Parathyroid adenoma (tissue), 2 donors: ENCODE measurements around the gene HSF5.

Experiments used
- H2AFZ ChIP-seq: fragments of 300-600 bp; sonication (generic); one replicate; pipeline ENCODE4 v1.7.0; 2017; ENCODE audit warnings: antibody characterized with exemption, mild to moderate bottlenecking
- H3K27ac ChIP-seq: fragments of 300-600 bp; sonication (generic); one replicate; pipeline ENCODE4 v1.7.0; 2017
- H3K27me3 ChIP-seq: fragments of 300-600 bp; sonication (generic); one replicate; pipeline ENCODE4 v1.7.0; 2017; ENCODE audit warnings: low read length; ENCODE audit not compliant: control insufficient read depth, insufficient read depth
- H3K36me3 ChIP-seq: fragments of 300-600 bp; sonication (generic); one replicate; pipeline ENCODE4 v1.7.0; 2017; ENCODE audit warnings: low read length; ENCODE audit not compliant: control insufficient read depth, insufficient read depth
- H3K4me1 ChIP-seq: fragments of 300-600 bp; sonication (generic); one replicate; pipeline ENCODE4 v1.7.0; 2017; ENCODE audit warnings: control low read depth
- H3K4me2 ChIP-seq: fragments of 300-600 bp; sonication (generic); one replicate; pipeline ENCODE4 v1.7.0; 2017; ENCODE audit warnings: low read length
- H3K4me3 ChIP-seq: fragments of 300-600 bp; sonication (generic); one replicate; pipeline ENCODE4 v1.7.0; 2017; ENCODE audit warnings: low read depth, low read length
- H3K79me2 ChIP-seq: fragments of 300-600 bp; sonication (generic); one replicate; pipeline ENCODE4 v1.7.0; 2017; ENCODE audit warnings: control low read depth
- H3K9ac ChIP-seq: fragments of 300-600 bp; sonication (generic); one replicate; pipeline ENCODE4 v1.7.0; 2017; ENCODE audit warnings: mild to moderate bottlenecking
- H3K9me3 ChIP-seq: fragments of 300-600 bp; sonication (generic); one replicate; pipeline ENCODE4 v1.7.0; 2017; ENCODE audit warnings: low read length; ENCODE audit not compliant: control insufficient read depth
- CTCF ChIP-seq: fragments of 300-600 bp; sonication (generic); IDR thresholded peaks from one replicate; pipeline ENCODE4 v1.7.0; 2017; ENCODE audit warnings: antibody characterized with exemption, mild to moderate bottlenecking
- donor health status: primary hyperparathyroidism.

Gene HSF5

GRCh38 chr17:58517928-58518609 lies 29.9 kb upstream of the HSF5 start:
- Histone ChIP-seq H3K27me3 (no peaks in the 10 kb centered on the region), H3K4me3 (peak overlapping the region; percentile 96), H3K9ac (peak overlapping the region; percentile 70), H3K79me2 (peaks cover 3% of the 10 kb centered on the region), H2AFZ (peak overlapping the region; percentile 98), H3K36me3 (no peaks in the 10 kb centered on the region), H3K4me1 (peaks cover 7% of the 10 kb centered on the region), H3K4me2 (peak overlapping the region; percentile 98), H3K9me3 (no peaks in the 10 kb centered on the region), H3K27ac (peak overlapping the region; percentile 96)
- no peak for TF ChIP-seq CTCF

- no peak for TF ChIP-seq CTCF
- Histone ChIP-seq H3K4me3 (peak overlapping the region; percentile 96), H3K9me3 (no peaks in the 10 kb centered on the region), H3K27ac (peak overlapping the region; percentile 96), H3K4me1 (peaks cover 7% of the 10 kb centered on the region), H3K27me3 (no peaks in the 10 kb centered on the region), H3K79me2 (peaks cover 6% of the 10 kb centered on the region), H3K36me3 (no peaks in the 10 kb centered on the region), H2AFZ (peak overlapping the region; percentile 89), H3K4me2 (peak overlapping the region; percentile 91), H3K9ac (peak overlapping the region; percentile 70)
Measured at GRCh38 chr17:58517378-58517927, 29.2 kb upstream of the HSF5 start.

- H3K4me2 ChIP-seq, result peak overlapping the region; percentile 91
- no peaks in the 10 kb centered on the region for H3K36me3 ChIP-seq
- H3K4me3 ChIP-seq, result peak overlapping the region; percentile 96
- peak overlapping the region; percentile 96 for H3K27ac ChIP-seq
- H3K4me1 ChIP-seq, result peaks cover 7% of the 10 kb centered on the region
- no peaks in the 10 kb centered on the region for H3K27me3 ChIP-seq
- H2AFZ ChIP-seq, result peak overlapping the region; percentile 89
- H3K9me3 ChIP-seq, result no peaks in the 10 kb centered on the region
- no peak for TF ChIP-seq CTCF
- peak overlapping the region; percentile 70 for H3K9ac ChIP-seq
- peaks cover 10% of the 10 kb centered on the region for H3K79me2 ChIP-seq
Measured at GRCh38 chr17:58516644-58517377, 28.6 kb upstream of the HSF5 start.

- Histone ChIP-seq H3K27me3 (no peaks in the 10 kb centered on the region), H2AFZ (no peak overlapping the region), H3K9ac (no peak overlapping the region), H3K4me1 (peaks cover 7% of the 10 kb centered on the region), H3K27ac (peak overlapping the region; percentile 50), H3K9me3 (no peaks in the 10 kb centered on the region), H3K4me3 (no peak overlapping the region), H3K36me3 (no peaks in the 10 kb centered on the region), H3K79me2 (peaks cover 15% of the 10 kb centered on the region), H3K4me2 (no peak overlapping the region)
- no peak for TF ChIP-seq CTCF
Measured at GRCh38 chr17:58515286-58515685, 27.1 kb upstream of the HSF5 start.
